PC-3 (cell line): ENCODE data around the gene PIH1D1. TPM values are rescaled to one million over a fixed set of nuclear protein-coding genes. Genes with fewer than 3 reads are reported as not detected.

Experiments used
- ATAC-seq: fragments of 200-7000 bp; cut with Tn5 transposase; 2 replicates; pipeline ENCODE4 v1.9.1; 2020; ENCODE audit warnings: mild to moderate bottlenecking, moderate library complexity
- BruUV-seq: library from RNA; stranded (reverse); fragments of 400-500 nt; replicated peaks from 2 replicates; lab custom pipeline; 2021; lab: Mats Ljungman, UMichigan
- CTCF ChIA-PET: fragments of 300-600 bp; sonication (Branson Sonifier 250); formaldehyde crosslinking; loops from one replicate; lab custom pipeline; 2022; ENCODE audit warnings: antibody characterized with exemption; lab: Charles Lee
- POLR2A ChIA-PET: fragments of 300-600 bp; sonication (Branson Sonifier 250); formaldehyde crosslinking; loops from one replicate; lab custom pipeline; 2022; ENCODE audit warnings: antibody characterized with exemption; ENCODE audit not compliant: unreplicated experiment; lab: Charles Lee
- DNase-seq: peaks from one replicate; pipeline ENCODE4 v3.0.0-alpha.2; 2015
- H2AFZ ChIP-seq: fragments of 300-600 bp; sonication (generic); 2 replicates; pipeline ENCODE4 v1.6.0; 2016; ENCODE audit warnings: antibody characterized with exemption, low read length
- H3F3A ChIP-seq: fragments of 300-600 bp; sonication (generic); one replicate; pipeline ENCODE4 v1.6.0; 2017; ENCODE audit warnings: antibody characterized with exemption, low read length, control low read depth, mild to moderate bottlenecking; ENCODE audit not compliant: unreplicated experiment
- H3K27ac ChIP-seq: fragments of 300-600 bp; sonication (generic); 2 replicates; pipeline ENCODE4 v1.5.1; 2016; ENCODE audit warnings: mild to moderate bottlenecking, low read length
- H3K27me3 ChIP-seq: fragments of 300-600 bp; sonication (generic); 2 replicates; pipeline ENCODE4 v1.6.1; 2016; ENCODE audit warnings: low read length, mixed read lengths
- H3K36me3 ChIP-seq: fragments of 300-600 bp; sonication (generic); 2 replicates; pipeline ENCODE4 v1.6.1; 2016; ENCODE audit warnings: low read depth, mixed run types, low read length, mixed read lengths
- H3K4me1 ChIP-seq: fragments of 300-600 bp; sonication (generic); 2 replicates; pipeline ENCODE4 v1.5.1; 2016; ENCODE audit warnings: low read length; ENCODE audit not compliant: insufficient read depth
- H3K4me2 ChIP-seq: fragments of 300-600 bp; sonication (generic); 2 replicates; pipeline ENCODE4 v1.6.0; 2016; ENCODE audit warnings: low read length
- H3K4me3 ChIP-seq: fragments of 300-600 bp; sonication (generic); 2 replicates; pipeline ENCODE4 v1.5.1; 2016; ENCODE audit warnings: mild to moderate bottlenecking, low read length, mixed read lengths
- H3K79me2 ChIP-seq: fragments of 300-600 bp; sonication (generic); 2 replicates; pipeline ENCODE4 v1.6.1; 2017; ENCODE audit warnings: low read length, mixed read lengths
- H3K9ac ChIP-seq: fragments of 300-600 bp; sonication (generic); 2 replicates; pipeline ENCODE4 v1.6.0; 2016; ENCODE audit warnings: mild to moderate bottlenecking, low read length
- H3K9me2 ChIP-seq: fragments of 300-600 bp; sonication (generic); replicated peaks from 2 replicates; pipeline ENCODE4 v1.6.1; 2016; ENCODE audit warnings: mixed run types, low read length, mixed read lengths
- H3K9me3 ChIP-seq: fragments of 300-600 bp; sonication (generic); 2 replicates; pipeline ENCODE4 v1.6.1; 2016; ENCODE audit warnings: low read length, mixed read lengths
- H4K20me1 ChIP-seq: fragments of 300-600 bp; sonication (generic); 2 replicates; pipeline ENCODE4 v1.6.1; 2016; ENCODE audit warnings: low read length, mixed read lengths
- CTCF ChIP-seq: fragments of 300-600 bp; sonication (generic); conservative IDR thresholded peaks from 2 replicates; pipeline ENCODE4 v1.5.1; 2017; ENCODE audit warnings: antibody characterized with exemption, low read depth, mild to moderate bottlenecking, low read length
- EZH2 ChIP-seq: fragments of 300-600 bp; sonication (generic); IDR thresholded peaks from one replicate; pipeline ENCODE4 v1.6.1; 2017; ENCODE audit warnings: antibody characterized with exemption, mild to moderate bottlenecking, low read length; ENCODE audit not compliant: unreplicated experiment
- EZH2phosphoT487 ChIP-seq: fragments of 300-600 bp; sonication (generic); IDR thresholded peaks from 2 replicates; pipeline ENCODE4 v1.6.1; 2018; ENCODE audit warnings: mild to moderate bottlenecking, antibody characterized with exemption, low read length, borderline replicate concordance
- intact Hi-C: fragments of 100-400 bp; cut with micrococcal nuclease; formaldehyde crosslinking; loops from 2 replicates; pipeline ENCODE4 v1.9.0; 2023
- total RNA-seq: library from RNA; depleted of rRNA; stranded (reverse); fragments of >200 nt; gene quantifications from 2 replicates; pipeline ENCODE4 v1.2.3, GENCODE V29; 2014

Gene PIH1D1
- total RNA-seq, 1 experiment from 2014 or later = 171 TPM

- no peak overlapping the region for H3K4me3 ChIP-seq
- no peaks in the 10 kb centered on the region for H3K27me3 ChIP-seq
- no peaks in the 10 kb centered on the region for H3K4me1 ChIP-seq
- CTCF ChIA-PET = no interaction called here
- DNase-seq (no peak), ATAC-seq (0 out of 2 replicates have a peak, but pooled peaks have one; percentile 11)
- H3K9ac ChIP-seq = no peak overlapping the region
- BruUV-seq = no TSS peak
- H3K36me3 ChIP-seq = no peaks in the 10 kb centered on the region
- H4K20me1 ChIP-seq = no peaks in the 10 kb centered on the region
- intact Hi-C loops = no loop called here
- POLR2A ChIA-PET = no interaction called here
- no peaks in the 10 kb centered on the region for H3F3A ChIP-seq
- H3K9me2 ChIP-seq = no peaks in the 10 kb centered on the region
- no peak overlapping the region for H2AFZ ChIP-seq
- no peak overlapping the region for H3K4me2 ChIP-seq
- H3K79me2 ChIP-seq = no peaks in the 10 kb centered on the region
- peak; percentile 23; the same call in 1 of the 2 replicates for TF ChIP-seq CTCF
- TF ChIP-seq EZH2phosphoT487 = no peak
- no peak for TF ChIP-seq EZH2
- H3K9me3 ChIP-seq = no peaks in the 10 kb centered on the region
- no peak overlapping the region for H3K27ac ChIP-seq
Observed at GRCh38 chr19:49475995-49476880, 24.6 kb upstream of the PIH1D1 start.

GRCh38 chr19:49475191-49475917 is 23.7 kb upstream of the PIH1D1 start:
- no peaks in the 10 kb centered on the region for H3K9me3 ChIP-seq
- no peaks in the 10 kb centered on the region for H3K4me1 ChIP-seq
- no peak overlapping the region for H2AFZ ChIP-seq
- ATAC-seq (no peak), DNase-seq (no peak)
- CTCF ChIA-PET = interaction anchor here (0.6 kb wide), 1 partner anchor 84 kb away, joined by 4 read pairs; no protein-coding TSS in a partner anchor
- no peaks in the 10 kb centered on the region for H3F3A ChIP-seq
- no peaks in the 10 kb centered on the region for H3K9me2 ChIP-seq
- POLR2A ChIA-PET = no interaction called here
- H3K27me3 ChIP-seq = no peaks in the 10 kb centered on the region
- no peak for TF ChIP-seq CTCF
- BruUV-seq = no TSS peak
- no peak overlapping the region for H3K4me3 ChIP-seq
- H3K36me3 ChIP-seq = no peaks in the 10 kb centered on the region
- intact Hi-C loops = no loop called here
- no peak overlapping the region for H3K9ac ChIP-seq
- H4K20me1 ChIP-seq = no peaks in the 10 kb centered on the region
- no peaks in the 10 kb centered on the region for H3K79me2 ChIP-seq
- no peak overlapping the region for H3K4me2 ChIP-seq
- H3K27ac ChIP-seq = no peak overlapping the region

DNA sequence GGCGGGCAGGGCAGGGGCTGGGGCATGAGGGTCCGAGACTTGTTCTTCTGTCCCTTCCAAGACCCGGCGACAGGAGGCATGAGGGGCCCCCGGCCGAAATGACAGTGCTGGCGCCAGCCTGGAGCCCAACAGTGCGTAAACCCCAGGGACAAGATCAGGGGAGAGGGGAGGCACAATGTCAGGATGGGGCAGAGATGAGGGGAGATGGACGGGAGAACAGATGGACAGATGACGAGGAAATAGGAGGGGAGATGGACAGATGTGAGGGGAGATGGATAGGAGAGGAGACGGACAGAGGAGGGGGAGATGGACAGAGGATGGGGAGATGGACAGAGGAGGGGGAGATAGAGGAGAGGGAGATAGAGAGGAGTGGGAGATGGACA is 22.9 kb upstream of the PIH1D1 start:
- no peak for DNase-seq
- ChIA-PET CTCF (interaction anchor here (1.2 kb wide), 1 partner anchor 72 kb away, joined by 5 read pairs; no protein-coding TSS in a partner anchor), POLR2A (no interaction called here)
- H3K4me3 ChIP-seq = peak overlapping the region; percentile 82
- no peaks in the 10 kb centered on the region for H3K9me3 ChIP-seq
- H2AFZ ChIP-seq = peak overlapping the region; percentile 94
- no peaks in the 10 kb centered on the region; the same call in 1 of the 2 replicates for H3K36me3 ChIP-seq
- no peaks in the 10 kb centered on the region for H3K9me2 ChIP-seq
- no peak overlapping the region for H3K27ac ChIP-seq
- intact Hi-C loops = no loop called here
- BruUV-seq = no TSS peak
- no peaks in the 10 kb centered on the region for H3K4me1 ChIP-seq
- no peaks in the 10 kb centered on the region for H3K27me3 ChIP-seq
- ATAC-seq = no peak
- H3K4me2 ChIP-seq = peak overlapping the region; percentile 89
- TF ChIP-seq EZH2 = no peak
- TF ChIP-seq EZH2phosphoT487 = no peak
- no peak for TF ChIP-seq CTCF
- H3K79me2 ChIP-seq = no peaks in the 10 kb centered on the region
- H4K20me1 ChIP-seq = no peaks in the 10 kb centered on the region
- H3F3A ChIP-seq = no peaks in the 10 kb centered on the region
- H3K9ac ChIP-seq = no peak overlapping the region
